ENCODE results near the gene MYBPC3. TPM values are rescaled to one million over a fixed set of nuclear protein-coding genes. Genes with fewer than 3 reads are reported as not detected.
A peak's percentile ranks its signal among the peaks of the same experiment; 100 is the strongest.

Gene MYBPC3
- polyA plus RNA-seq, 3 donors, result 0.03 to 7.8 TPM; not detected in 1

GRCh38 chr11:47361419-47361818 is 8.9 kb upstream of the MYBPC3 start:
- peak overlapping the region in 1 of 3 experiments; percentile 12 for H3K4me3 ChIP-seq (replicated peaks in 1 of 3; ENCODE audit: low read depth in 2 of 3, low read length in 3 of 3)
- H3K27ac ChIP-seq (ENCODE audit: low read depth in 1 of 2, low read length in 2 of 2), result peak overlapping the region; percentile 57 to 71
- peaks cover 99% of the 10 kb centered on the region for H3K79me2 ChIP-seq (ENCODE audit: insufficient read depth, low read length)
- peaks cover 64% of the 10 kb centered on the region for H3K4me1 Mint-ChIP-seq
- no peak for DNase-seq
- peak overlapping the region; percentile 15 for H3K4me2 ChIP-seq (replicated peaks; ENCODE audit: extremely low read depth, low read length, poor library complexity, severe bottlenecking)
- WGBS (ENCODE audit: insufficient coverage), result 65% methylated on average over 5 of the region's 13 CpGs
- no peaks in the 10 kb centered on the region for H3K27me3 Mint-ChIP-seq (ENCODE audit: low read depth in 3 of 3)
- H3K4me1 ChIP-seq (ENCODE audit: control insufficient read depth in 1 of 2, insufficient read depth in 2 of 2, low read length in 2 of 2), result peaks cover 74 to 80% of the 10 kb centered on the region in 2 donors
- peaks cover 63 to 81% of the 10 kb centered on the region in 2 donors for H3K36me3 ChIP-seq (replicated peaks in 1 of 2; ENCODE audit: control insufficient read depth in 1 of 2, insufficient read depth in 2 of 2, low read length in 2 of 2)
- H3K27me3 ChIP-seq (ENCODE audit: control insufficient read depth in 2 of 2, insufficient read depth in 2 of 2, low read length in 2 of 2), result no peaks in the 10 kb centered on the region
- peak overlapping the region in 1 of 2 donors; percentile 76 for H3K4me3 Mint-ChIP-seq
- intact Hi-C loops (cut with micrococcal nuclease), result loop anchor here in 1 of 2 donors (10.0 kb wide), 1 partner anchor 87 kb away; the partner anchor contains the start of gene MADD
- no peaks in the 10 kb centered on the region for H3K9me3 ChIP-seq (replicated peaks in 1 of 2; ENCODE audit: control insufficient read depth in 1 of 2, insufficient read depth in 1 of 2, low read length in 2 of 2)
- peaks cover 100% of the 10 kb centered on the region for H4K20me1 ChIP-seq (ENCODE audit: insufficient read depth, low read length)
- no peak for TF ChIP-seq CTCF (IDR thresholded peaks at IDR 0.05)
- H3K36me3 Mint-ChIP-seq, result peaks cover 36 to 45% of the 10 kb centered on the region in 2 donors
- H3K27ac Mint-ChIP-seq, result peak overlapping the region in 6 of 7 donors; percentile 83 to 96 (median 93)
- peaks cover 0 to 1% (median 0%) of the 10 kb centered on the region in 7 donors for H3K9me3 Mint-ChIP-seq
- no peak overlapping the region for H2AFZ ChIP-seq (ENCODE audit: insufficient read depth, low read depth, low read length, poor library complexity, severe bottlenecking)
- H3K9ac ChIP-seq (ENCODE audit: insufficient read depth, low read length, poor library complexity, severe bottlenecking), result no peak overlapping the region

- Histone ChIP-seq H3K9ac (ENCODE audit: insufficient read depth, low read length, poor library complexity, severe bottlenecking) (no peak overlapping the region), H3K27me3 (ENCODE audit: control insufficient read depth in 2 of 2, insufficient read depth in 2 of 2, low read length in 2 of 2) (no peaks in the 10 kb centered on the region), H4K20me1 (ENCODE audit: insufficient read depth, low read length) (peaks cover 100% of the 10 kb centered on the region), H3K27ac (ENCODE audit: low read depth in 1 of 2, low read length in 2 of 2) (peak overlapping the region; percentile 57 to 82), H3K9me3 (replicated peaks in 1 of 2; ENCODE audit: control insufficient read depth in 1 of 2, insufficient read depth in 1 of 2, low read length in 2 of 2) (no peaks in the 10 kb centered on the region), H3K36me3 (replicated peaks in 1 of 2; ENCODE audit: control insufficient read depth in 1 of 2, insufficient read depth in 2 of 2, low read length in 2 of 2) (peaks cover 63 to 81% of the 10 kb centered on the region in 2 donors), H3K4me3 (replicated peaks in 1 of 3; ENCODE audit: low read depth in 2 of 3, low read length in 3 of 3) (peak overlapping the region in 1 of 3 experiments; percentile 51), H2AFZ (ENCODE audit: insufficient read depth, low read depth, low read length, poor library complexity, severe bottlenecking) (no peak overlapping the region), H3K4me1 (ENCODE audit: control insufficient read depth in 1 of 2, insufficient read depth in 2 of 2, low read length in 2 of 2) (peaks cover 64 to 70% of the 10 kb centered on the region in 2 donors), H3K79me2 (ENCODE audit: insufficient read depth, low read length) (peaks cover 93% of the 10 kb centered on the region), H3K4me2 (replicated peaks; ENCODE audit: extremely low read depth, low read length, poor library complexity, severe bottlenecking) (peak overlapping the region; percentile 58)
- intact Hi-C loops (cut with micrococcal nuclease), result loop anchor here in 1 of 2 donors (10.0 kb wide), 1 partner anchor 86 kb away; the partner anchor contains the start of gene MADD
- DNase-seq, result no peak
- Mint-ChIP-seq H3K36me3 (peaks cover 26 to 36% of the 10 kb centered on the region in 2 donors), H3K4me1 (peaks cover 55% of the 10 kb centered on the region), H3K9me3 (peaks cover 0 to 1% (median 0%) of the 10 kb centered on the region in 7 donors), H3K27me3 (ENCODE audit: low read depth in 3 of 3) (no peaks in the 10 kb centered on the region), H3K4me3 (peak overlapping the region in 1 of 2 donors; percentile 83), H3K27ac (peak overlapping the region in 6 of 7 donors; percentile 90 to 96 (median 93))
- 50% methylated on average over 3 of the region's 15 CpGs for WGBS (ENCODE audit: insufficient coverage)
- no peak for TF ChIP-seq CTCF (IDR thresholded peaks at IDR 0.05)
These were observed 7.8 kb upstream of the MYBPC3 start for GRCh38 chr11:47360341-47360740.

Measured in CD14-positive monocyte (primary cell).